ENCODE data around the gene TPRX1.
A peak's percentile ranks its signal among the peaks of the same experiment; 100 is the strongest.
"Not testable (repeated sequence)": the region's sequence is repeated elsewhere in the genome, so short reads cannot be mapped to it uniquely, and the experiment has no call there.

The TPRX1 gene, protein sequence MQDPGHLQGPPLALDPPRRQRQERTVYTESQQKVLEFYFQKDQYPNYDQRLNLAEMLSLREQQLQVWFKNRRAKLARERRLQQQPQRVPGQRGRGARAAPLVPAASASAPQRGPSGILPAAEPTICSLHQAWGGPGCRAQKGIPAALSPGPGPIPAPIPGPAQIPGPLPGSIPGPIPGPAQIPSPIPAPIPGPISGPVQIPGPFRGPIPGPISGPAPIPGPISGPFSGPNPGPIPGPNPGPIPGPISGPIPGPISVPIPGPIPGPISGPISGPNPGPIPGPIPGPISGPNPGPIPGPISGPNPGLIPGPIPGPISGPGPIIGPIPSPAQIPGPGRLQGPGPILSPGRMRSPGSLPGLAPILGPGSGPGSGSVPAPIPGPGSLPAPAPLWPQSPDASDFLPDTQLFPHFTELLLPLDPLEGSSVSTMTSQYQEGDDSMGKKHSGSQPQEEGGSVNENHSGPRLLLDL

DNA sequence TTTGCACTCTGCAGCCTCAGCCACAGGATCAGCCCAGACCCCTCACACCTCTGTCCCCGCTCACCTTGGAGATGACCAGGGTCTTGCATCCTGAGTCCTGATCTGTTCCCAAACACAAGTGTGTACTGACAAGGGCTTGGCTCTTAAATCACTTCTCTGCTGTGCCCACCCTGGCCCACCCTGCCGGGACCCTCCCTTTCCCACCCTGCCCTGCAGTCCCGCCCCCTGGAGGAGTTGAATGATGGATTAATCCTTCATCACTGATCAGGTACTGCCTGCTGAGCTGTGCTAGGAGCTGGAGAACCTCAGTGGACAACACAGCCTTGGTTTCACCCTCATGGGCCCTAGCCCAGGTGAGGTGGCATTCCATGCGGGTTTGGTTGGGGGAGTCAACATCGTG, at the start of gene TPRX1:
TPRX1 (minus strand) TSS at position 101 of the 400 bp plus-strand sequence; CDS start at position 89, 12 bp downstream.
- DNase-seq = not testable (repeated sequence)

DNA sequence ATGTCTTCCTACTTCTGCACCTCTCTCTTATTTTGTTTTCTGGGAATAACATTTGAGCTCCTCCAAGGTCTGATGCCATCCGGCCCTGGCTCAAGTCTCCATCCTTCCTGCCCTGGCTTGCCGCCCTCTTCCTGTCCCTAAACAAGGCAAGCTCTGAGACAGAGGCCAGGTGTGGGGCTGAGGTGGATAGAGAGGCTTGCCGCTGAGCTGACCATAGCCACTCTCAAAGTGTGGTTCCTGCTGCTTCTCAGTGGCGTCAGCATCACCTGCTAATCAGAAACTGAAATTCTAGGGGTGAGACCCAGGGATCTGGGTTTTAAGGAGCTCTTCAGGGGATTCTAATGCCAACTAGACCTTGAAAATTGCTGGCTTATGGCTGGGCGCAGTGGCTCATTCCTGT, 48.7 kb upstream of the TPRX1 start:
- no peak for DNase-seq

DNA sequence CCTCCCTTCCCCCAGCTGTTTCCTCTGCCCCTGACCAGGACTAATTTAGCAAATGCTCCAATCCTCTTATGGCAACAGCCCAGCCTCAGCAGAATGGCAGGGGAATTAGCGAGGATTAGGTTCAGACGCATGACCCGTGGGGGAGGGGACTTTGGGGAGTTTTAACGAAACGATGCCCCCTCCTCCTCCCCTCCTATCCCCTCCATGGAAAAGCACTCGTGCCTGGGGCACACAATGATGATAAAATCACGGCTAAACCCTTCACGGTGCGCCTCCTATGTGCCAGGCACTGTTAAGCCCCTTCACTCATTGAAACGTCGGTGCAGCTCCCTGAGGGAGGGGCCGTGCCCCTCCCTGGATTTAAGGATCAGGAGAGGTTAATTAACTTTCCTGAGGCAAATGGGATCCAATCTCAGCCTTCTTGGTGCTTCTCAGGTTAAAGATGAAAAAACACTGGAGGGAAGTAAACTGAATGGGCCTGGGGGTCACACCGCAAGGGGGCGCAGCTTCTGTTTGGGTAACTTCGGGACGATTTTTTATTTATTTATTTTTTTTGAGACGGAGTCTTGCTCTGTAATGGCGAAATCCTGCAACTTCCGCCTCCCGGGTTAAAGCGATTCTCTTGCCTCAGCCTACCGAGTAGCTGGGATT, 44.6 kb upstream of the TPRX1 start:
- DNase-seq = peak; percentile 2

DNA sequence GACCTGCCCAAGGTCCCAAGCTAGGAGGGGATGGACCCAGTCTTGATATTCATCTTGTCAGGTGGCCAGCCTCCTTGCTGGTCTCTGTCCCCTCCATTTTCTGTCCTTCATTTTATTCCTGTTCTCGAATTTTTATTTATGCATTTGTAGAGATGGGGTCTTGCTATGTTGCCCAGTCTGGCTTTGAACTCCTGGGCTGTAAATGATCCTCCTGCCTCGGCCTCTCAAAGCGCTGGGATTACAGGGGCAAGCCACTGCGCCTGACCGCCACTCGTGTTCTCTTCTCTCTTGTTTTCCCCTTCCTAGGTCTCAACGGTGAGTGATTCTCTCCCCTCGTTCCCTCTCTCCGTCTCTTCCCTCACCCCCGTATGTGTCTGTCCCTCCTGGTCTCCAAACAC, 44.1 kb upstream of the TPRX1 start:
- DNase-seq = no peak

DNA sequence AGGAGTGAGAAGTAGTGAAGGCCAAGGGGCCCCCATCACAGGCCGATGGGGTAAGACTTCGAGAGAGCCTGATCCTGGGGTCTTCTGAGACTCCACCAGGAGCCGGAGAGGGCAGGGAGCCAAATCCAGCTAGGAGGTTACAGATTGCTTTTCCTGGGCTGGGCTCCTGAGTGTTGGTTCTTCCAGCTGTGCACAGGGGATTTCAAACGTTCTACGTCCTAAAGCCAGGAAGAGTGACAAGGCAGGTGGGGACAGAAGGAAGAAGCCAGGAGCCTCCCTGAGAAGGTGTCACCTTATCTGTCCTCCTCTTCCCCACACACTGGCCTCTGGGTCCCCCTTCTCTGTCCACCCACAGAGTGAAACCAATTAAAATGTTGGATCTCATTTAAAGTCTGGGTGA, 38.6 kb upstream of the TPRX1 start:
- no peak for DNase-seq

DNA sequence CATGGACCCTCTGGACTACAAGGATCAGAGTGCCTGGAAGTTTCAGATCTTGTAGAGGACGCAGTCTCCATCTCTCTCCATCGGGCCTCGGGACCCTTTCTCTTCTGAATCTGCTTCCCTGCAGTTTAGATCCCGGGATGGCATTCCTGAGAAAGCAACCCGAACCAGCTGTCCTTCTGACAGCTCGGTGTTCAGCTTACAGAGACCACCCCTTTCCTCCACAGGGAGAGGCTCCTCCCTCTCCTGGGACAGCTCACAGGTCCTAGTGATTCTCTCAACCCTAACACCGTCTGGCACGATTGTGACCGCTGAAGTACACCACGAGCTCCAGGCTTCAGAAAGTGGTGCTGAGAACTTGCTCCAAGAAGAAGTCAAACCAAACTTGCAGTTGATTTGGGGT, 35.6 kb upstream of the TPRX1 start:
- no peak for DNase-seq

DNA sequence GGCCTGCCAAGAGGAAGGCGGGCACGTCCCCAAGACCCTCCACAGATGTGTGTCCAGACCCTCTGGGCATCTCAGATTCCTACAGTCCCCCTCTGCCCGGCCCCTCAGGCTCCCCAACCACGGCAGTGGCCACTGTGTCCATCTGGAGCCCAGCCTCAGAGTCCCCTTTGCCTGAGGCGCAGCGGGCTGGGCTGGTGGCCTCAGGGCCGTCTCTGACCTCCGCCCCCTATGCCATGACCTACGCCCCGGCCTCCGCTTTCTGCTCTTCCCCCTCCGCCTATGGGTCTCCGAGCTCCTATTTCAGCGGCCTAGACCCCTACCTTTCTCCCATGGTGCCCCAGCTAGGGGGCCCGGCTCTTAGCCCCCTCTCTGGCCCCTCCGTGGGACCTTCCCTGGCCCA, 35.1 kb upstream of the TPRX1 start:
- DNase-seq = no peak

DNA sequence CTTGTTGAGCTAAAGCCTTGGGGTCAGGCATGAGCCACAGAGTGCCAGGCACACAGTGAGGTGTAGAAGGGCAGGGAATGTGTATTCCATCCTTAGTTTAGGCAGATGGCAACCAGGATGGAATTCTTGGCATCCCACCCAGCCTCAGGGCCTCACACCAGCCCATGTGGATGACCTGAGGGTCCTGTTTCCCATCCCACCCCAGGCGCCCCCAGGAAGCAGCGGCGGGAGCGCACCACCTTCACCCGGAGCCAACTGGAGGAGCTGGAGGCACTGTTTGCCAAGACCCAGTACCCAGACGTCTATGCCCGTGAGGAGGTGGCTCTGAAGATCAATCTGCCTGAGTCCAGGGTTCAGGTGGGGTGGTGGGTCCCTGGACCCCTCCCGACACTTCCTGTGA, 31.7 kb upstream of the TPRX1 start:
- no peak for DNase-seq

DNA sequence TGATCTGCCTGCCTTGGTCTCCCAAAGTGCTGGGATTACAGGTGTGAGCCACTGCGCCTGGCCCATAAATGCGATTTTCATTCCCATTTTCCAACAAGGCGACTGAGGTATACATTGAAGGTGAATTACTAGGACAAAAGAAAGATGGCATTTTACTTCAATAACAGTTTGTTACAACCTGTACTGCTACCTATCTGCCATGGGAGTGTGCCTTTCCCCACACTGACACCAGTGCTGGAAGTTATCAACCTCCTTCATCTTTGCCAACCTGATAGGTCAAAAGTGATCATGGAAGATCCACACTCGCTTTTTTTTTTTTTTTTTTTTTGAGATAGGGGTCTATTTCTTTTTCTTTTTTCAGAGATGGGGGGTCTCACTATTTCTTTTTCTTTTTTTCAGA, 28.4 kb upstream of the TPRX1 start:
- DNase-seq = no peak

DNA sequence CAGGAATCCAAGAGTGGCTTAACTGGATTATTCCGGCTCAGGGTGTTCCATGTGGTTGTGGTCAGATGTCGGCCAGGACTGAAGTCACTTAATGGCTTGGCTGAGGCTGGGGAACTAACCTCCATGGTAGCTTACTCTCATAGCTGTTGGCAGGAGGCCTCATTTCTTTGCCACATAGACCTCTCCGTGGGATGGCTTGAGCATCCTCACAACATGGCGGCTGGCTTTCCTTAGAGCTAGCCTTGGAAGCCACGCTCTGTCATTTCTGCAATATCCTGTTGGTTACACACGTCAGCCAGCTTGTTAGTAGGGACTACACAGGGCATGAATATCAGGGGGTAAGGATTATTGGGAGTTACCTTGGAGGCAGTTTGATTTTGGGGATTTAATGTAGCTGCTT, 22.4 kb upstream of the TPRX1 start:
- no peak for DNase-seq

DNA sequence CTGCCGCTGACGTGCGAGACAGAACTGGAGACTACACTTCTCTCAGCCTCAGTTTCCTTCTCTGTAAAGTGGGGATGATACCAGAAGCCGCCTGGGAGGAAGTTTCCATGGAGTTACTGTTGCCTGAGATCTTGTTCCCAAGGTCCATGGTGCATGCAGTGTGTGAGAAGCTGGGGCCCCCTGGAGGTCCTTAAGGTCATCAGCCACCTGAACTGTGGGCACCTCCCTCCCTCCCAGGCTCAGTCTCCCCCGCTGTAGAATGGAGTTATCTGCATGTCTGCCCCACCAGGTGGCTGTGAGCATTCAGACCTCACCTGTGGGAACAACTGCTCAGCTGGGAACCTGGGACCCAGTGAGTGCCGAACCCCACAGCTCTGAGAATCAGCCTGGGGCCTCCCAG, 20.0 kb upstream of the TPRX1 start:
- DNase-seq = no peak

DNA sequence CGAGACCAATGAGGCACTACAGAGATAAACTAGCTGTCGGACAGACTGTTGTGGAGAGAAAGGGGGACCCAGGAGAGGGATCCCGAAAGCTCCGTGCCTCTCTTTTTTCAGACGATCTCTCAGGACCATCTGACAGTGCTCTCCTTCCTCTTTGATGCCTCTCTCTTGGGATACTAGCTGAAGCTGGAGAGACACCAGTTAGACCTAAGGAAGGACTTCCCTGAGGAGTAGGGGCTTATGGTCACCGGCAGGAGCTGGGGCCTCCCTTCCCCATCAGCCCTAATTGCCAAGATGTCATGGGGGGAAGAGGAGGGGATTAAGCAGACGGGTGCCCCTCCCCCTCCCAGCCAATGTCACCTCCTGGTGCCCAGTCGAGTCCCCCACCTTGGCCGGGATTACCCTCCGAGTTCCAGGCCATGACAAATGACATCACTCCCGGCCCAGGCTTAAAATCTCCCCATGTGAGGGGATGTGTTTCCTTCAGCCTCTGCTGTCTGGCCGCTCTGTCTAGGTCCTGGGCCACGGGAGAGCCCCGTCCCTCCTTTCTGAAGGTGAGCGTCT, 17.2 kb upstream of the TPRX1 start, which contains the start of gene CRX:
CRX (plus strand) TSS at position 478 of the 561 bp plus-strand sequence. CDS start 12,507 bp downstream, outside the sequence.
- DNase-seq = no peak

DNA sequence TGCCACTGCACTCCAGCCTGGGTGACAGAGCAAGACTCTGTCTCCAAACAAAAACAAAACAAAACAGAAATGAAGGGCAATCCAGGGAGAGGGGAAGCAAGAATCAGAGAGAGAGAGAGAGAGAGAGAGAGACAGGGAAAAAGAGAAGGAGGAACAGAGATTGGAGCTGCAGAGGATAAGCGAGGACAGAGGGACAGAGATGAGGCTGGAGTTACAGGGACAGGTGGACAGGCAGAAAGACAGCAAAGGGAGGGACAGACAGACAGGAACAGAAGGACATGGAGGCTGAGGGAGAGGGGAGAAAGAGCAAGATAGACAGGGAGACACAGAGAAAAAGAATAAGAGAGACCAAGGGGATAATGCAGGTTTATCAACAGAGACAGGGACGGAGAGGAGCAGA, 16.1 kb upstream of the TPRX1 start:
- DNase-seq = no peak

DNA sequence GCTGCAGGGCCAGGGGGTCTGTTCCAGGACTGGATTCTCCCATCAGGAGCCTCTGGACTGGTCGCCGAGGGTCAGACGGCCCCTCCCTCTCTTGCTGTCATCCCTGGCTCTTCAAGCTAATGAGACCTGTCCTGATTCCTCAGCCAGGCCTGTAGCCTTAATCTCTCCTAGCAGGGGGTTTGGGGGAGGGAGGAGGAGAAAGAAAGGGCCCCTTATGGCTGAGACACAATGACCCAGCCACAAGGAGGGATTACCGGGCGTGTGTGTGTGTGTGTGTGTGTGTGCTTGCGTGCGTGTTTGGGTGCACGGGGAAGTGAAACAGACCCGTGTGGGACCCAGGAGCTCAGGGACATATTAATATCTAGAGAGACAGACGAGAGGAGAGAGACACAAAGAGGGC, 15.5 kb upstream of the TPRX1 start:
- no peak for DNase-seq

DNA sequence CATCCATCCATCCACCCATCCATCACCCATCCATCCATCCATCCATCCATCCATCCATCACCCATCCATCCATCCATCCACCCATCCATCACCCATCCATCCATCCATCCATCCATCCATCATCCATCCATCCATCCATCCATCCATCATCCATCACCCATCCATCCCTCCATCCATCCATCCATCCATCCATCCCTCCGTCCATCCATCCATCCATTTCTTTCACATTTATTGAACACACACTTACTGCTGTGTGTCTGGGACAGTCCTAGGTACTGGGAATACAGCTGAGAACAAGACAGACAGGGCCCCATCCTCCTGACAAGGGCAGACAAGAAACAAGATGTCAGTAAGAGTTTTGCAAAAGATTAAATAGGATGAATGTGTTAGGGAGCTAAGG, 13.9 kb upstream of the TPRX1 start:
- not testable (repeated sequence) for DNase-seq

DNA sequence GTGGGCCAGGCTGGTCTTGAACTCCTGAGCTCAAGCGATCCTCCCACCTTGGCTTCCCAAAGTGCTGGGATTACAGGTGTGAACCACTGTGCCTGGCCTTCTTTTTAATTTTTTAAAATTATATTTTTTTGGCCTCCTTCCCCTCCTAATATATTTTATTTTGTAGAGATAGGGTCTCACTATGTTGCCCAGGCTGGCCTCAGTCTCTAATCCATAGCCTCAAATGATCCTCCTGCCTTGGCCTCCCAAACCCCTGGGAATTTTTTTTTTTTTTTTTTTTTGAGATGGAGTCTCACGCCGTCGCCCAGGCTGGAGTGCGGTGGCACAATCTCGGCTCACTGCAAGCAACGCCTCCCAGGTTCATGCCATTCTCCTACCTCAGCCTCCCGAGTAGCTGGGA, 11.9 kb upstream of the TPRX1 start:
- DNase-seq = not testable (repeated sequence)

DNA sequence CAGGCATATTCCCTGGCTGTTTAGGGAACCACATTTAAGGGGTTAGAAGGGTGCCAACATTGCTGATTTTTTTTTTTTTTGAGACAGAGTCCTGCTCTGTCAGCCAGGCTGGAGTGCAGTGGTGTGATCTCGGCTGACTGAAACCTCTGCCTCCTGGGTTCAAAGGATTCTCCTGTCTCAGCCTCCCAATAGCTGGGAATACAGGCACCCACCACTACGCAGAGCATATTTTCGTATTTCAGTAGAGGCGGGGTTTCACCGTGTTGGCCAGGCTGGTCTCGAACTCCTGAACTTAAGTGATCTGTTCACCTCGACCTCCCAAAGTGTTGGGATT, 9.6 kb upstream of the TPRX1 start:
- DNase-seq = no peak

DNA sequence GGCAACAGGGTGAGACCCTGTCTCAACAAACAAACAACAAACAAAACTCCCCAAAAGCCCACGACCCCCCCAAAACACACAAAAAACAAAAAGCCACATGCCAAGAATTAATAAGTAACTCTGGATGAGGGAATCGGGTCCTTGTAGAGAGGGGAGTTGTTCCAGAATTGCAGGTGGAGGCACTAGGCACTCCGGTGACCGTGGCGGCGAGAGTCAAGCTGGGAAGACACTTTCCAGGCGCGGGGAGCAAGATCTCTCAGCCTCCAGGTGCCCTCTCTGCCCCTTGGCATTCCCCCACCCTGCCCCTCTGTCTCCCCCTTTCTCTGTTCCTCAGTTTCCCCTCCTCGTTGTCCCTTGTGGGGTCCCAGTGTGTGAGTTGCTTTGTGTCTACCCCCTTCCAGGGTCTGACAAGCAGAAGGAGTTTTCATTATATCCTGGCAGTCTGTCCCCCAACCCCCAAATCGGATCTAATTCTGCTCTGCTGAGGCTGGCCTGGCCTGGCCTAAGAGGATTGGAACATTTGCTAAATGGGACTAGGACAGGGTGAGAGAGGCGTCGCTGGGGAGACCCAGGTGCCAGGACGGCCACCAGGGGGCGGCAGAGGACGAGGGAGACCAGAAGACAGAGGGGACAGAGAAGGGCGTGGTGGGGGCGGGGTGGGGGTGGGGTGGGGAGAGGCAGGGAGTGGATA, 9.1 kb upstream of the TPRX1 start:
- peak; percentile 74 for DNase-seq

DNA sequence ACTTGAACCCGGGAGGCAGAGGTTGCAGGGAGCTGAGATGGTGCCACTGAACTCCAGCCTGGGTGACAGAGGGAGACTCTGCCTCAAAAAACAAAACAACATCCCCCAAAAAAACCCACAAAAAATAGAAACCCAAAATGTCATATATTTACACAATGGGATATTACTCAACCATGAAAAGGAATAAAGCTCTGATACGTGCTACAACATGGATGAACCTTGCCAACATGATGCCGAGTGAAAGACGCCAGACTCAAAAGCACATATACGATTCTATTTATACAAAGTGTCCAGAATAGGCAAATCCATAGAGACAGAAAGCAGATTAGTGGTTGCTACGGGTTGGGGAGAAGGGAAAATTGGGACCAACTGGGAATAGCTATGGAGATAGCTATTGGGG, 2.1 kb upstream of the TPRX1 start:
- no peak for DNase-seq

DNA sequence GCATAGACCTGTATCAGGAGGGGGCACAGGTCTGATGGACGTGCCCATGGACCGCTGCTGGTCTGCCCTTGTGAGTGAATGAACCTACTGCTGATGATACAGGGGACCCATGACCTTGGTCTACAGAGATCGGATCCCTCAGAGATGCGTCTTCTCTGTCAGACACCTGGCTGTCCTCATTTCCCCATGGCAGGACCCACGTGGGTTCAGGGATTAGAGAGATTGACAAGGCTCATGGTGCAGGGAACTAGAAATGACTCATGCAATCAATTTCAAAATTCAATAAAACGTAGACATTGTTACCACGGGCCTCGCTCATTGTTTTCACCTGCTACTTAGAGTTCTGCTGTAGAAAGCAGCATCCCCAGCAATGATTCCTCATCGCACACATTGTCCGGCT, 962 bp upstream of the TPRX1 start:
- no peak for DNase-seq

DNA sequence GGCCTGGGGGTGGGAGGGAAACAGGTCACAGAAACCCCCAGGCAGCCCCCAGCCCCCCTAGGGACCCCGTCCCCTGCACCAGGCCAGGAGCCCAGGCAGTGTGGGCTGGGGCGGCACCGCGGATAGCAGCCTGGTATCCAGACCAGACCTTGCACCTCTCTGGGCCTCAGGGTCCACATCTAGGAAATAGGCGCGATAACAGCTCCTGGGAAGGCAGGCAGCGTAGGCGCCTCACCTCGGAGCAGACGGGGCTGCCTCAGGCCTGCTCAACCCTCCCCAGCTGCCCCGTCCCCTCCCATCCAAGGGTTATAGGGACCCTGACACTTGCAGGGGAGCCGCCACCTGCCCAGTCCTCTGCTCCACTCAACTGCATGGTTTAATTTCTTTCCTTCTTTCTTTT, 680 bp downstream of the TPRX1 start:
- not testable (repeated sequence) for DNase-seq

DNA sequence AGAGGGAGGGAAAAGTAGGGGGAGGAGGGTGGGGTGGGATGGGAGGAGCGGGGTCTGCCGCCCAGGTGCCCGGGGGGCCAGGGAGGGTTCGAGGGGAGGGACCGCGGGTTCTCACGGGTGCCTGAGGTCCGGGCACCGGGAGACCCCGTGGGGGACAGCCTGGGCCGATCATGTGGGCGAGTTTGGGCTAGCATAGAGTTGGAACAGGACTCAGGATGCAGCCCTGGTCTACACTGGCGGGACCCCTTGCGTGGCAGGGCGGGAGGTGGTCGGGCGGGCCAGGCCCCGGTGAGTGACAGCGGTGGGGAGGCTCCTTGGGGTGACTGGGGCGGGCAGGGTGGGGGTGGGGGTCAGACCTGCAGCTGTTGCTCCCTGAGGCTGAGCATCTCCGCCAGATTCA, 1.2 kb downstream of the TPRX1 start:
- not testable (repeated sequence) for DNase-seq

DNA sequence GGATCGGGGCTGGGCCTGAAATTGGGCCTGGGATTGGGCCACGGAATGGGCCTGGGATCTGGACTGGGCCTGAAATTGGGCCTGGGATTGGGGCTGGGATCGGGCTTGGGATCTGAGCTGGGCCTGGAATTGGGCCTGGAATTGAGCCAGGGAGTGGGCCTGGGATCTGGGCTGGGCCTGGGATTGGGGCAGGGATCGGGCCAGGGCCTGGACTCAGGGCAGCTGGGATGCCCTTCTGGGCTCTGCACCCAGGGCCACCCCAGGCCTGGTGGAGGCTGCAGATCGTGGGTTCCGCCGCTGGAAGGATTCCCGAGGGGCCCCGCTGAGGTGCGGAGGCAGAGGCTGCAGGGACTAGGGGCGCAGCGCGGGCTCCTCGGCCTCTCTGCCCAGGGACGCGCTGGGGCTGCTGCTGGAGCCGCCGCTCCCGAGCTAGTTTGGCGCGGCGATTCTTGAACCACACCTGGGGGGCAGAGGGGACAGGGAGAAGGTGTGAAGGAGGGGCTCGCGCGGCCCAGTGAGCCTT, 1.8 kb downstream of the TPRX1 start:
- DNase-seq = no peak
